EH (cell line): ENCODE measurements around the gene LPP.

ENCODE experiments used
- DNase-seq: peaks from one replicate; pipeline ENCODE4 v3.0.0-alpha.2; 2015; ENCODE audit warnings: low read depth

LPP gene

GRCh38 chr3:188918093-188918492 is 764.1 kb downstream of the LPP start:
- no peak for DNase-seq

DNA sequence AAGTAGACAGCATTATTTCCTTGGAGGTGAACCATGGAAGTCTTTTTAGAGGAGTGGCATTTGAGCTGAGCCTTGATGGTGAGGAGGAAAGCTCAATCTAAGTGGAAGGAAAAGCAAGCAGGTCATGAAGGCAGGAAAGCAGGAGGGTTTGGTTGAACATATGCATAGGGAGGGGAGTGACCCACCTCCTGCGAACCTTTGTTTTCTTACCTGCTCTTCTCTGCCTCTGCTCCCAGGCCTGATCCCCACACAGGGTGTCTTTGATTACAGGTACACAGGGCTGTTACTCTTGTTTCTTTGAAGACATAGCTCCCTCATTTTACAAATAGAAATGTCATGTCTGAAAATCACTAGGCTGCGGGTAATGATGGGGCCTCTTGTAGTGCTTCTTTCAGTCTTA is 769.7 kb downstream of the LPP start:
- no peak for DNase-seq

DNA sequence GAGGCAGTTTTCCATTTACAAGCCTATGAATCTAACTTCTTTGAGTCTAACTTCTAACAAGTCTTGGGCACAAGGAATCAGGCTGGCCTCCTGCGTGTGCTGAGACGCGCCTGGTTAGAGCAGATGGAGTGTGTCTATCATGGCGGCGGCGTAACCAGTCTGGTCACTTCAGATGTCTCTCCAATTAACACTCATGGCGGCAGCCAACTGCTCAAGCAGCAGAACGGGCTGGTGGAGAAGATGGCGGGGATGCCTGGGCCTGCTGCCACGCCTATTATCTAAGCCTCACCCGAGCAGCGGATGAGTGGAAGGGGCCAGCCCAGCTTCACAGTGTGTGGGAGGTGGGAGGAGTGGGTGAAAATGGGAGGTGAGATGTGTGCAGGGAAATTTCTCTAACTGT is 771.4 kb downstream of the LPP start:
- no peak for DNase-seq

- DNase-seq = peak; percentile 40
Measured at GRCh38 chr3:188926111-188926510, 772.2 kb downstream of the LPP start.

- DNase-seq = peak; percentile 13
Measured at GRCh38 chr3:188926741-188927511, 773.0 kb downstream of the LPP start.

- no peak for DNase-seq
Measured at GRCh38 chr3:188927971-188928370, 774.0 kb downstream of the LPP start.

DNA sequence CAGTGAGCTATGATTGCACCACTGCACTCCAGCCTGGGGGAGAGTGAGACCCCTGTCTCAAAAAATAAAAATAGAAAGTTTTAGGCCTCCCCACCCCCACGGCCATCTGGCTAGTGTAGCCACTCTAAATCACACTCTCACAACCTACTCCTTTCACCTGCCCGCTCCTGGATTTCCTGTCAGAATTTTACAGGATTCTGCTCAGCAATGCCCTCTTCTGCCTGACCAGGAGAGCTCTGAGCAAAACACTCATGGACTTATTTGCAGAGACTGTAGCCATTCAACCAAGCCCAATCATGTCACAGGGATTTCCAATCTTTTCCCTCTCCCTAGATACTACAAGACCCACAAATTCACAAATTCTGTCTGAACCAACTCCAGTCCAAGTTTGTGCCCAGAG is 775.2 kb downstream of the LPP start:
- peak; percentile 19 for DNase-seq

GRCh38 chr3:188931036-188931435 is 777.1 kb downstream of the LPP start:
- DNase-seq = no peak

DNA sequence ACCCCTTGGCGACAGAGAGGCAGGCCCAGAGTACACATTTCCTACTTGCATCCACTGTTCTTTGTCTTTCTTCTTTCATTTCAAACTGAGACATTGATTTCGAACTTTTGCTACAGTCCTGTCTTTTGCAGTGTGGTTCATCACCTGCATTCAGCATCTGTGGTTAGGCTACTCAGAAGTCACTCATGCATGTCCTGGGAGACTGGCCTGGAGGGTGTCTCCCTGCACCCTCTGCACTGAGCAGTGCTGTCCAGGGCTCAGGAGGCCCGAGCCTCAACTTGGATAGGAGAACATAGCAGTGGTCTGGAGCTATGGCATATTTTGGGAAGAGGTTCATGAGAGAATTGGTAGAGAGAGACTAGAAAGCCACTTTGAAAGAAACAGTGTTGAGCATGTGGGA is 777.6 kb downstream of the LPP start:
- no peak for DNase-seq

- DNase-seq = no peak
Measured at GRCh38 chr3:188934989-188935388, 781.0 kb downstream of the LPP start.

DNA sequence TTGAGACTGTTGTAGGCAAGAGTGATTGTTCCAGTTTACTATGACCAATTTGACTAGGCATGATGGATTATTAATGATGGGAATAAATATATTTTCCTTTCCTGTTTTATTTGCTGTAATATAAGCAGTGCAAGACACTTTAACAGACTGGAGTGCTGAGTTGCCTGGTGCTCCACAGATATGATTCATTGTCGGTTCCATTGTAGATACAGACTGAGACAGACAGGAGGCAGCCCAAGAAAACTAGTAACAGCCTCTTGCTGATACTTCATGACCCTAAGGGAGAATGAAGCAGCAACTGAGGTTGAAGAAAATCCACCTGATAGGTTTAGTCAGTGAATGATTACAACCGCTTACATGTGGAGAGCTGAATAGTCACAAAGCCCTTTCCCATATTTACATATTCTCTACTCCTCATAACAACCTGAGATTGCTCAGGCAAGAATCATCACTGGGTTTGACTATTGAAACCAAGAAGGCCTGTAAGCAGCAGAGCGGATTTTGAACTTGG is 782.7 kb downstream of the LPP start:
- DNase-seq = no peak

- peak; percentile 25 for DNase-seq
Measured at GRCh38 chr3:188937389-188937788, 783.4 kb downstream of the LPP start.

GRCh38 chr3:188938999-188939398 is 785.0 kb downstream of the LPP start:
- DNase-seq = no peak

DNA sequence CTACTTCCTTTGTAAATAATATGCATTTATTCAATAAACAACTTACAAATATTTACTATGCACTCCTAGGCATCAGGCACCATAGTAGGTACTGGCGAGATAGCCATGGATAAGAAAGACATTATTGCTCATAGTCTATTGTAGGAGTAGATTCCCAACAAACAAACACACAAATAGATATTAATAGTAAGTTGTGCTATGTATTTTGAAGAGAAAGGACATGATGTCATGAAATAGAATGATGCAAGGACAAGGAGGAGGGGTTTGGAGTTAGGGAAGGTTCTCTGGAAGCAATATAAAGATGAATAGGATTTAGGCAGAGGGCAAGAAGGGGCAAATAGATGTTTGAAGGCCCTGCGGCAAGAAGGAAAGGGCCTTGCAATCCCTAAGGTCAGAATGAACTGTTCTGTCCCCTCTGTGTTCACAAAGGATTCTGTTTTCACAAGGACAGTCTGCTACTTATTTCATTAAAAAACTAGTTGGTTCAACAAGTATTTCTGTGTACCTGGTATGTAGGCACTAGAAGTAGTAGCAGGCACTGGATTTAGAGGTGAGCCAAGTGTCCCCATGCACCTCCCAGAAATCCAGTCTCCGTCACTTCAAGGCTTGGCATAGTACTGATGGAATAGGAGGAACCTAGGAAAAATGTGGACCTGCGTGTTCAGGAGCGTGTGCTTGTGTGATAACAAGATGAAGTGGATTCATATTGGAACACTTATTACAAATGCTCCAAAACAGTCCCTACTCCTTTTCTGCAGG is 786.0 kb downstream of the LPP start:
- DNase-seq = no peak
